ENCODE measurements around the gene TNN. TPM values are rescaled to one million over a fixed set of nuclear protein-coding genes. Genes with fewer than 3 reads are reported as not detected.

Gene TNN
- total RNA-seq, 4 donors from 2014 or later = 0.16 to 2.2 (median 0.63) TPM

GRCh38 chr1:175024773-175025172, 42.9 kb upstream of the TNN start:
- TF ChIP-seq CTCF (IDR thresholded peaks at IDR 0.05) (no peak), POLR2AphosphoS5 (IDR thresholded peaks at IDR 0.05) (no peak), POLR2A (IDR thresholded peaks at IDR 0.05) (no peak), EP300 (IDR thresholded peaks at IDR 0.05) (no peak)
- H3K27ac ChIP-seq = no peak overlapping the region
- no peaks in the 10 kb centered on the region for H3K9me3 ChIP-seq
- H3K36me3 ChIP-seq = no peaks in the 10 kb centered on the region
- H3K4me3 ChIP-seq = no peak overlapping the region
- WGBS = 96% methylated on average over 2 of the region's 2 CpGs
- no peaks in the 10 kb centered on the region for H3K27me3 ChIP-seq
- H3K4me1 ChIP-seq = peaks cover 17% of the 10 kb centered on the region
- no peak for DNase-seq (ENCODE audit: low spot score in 2 of 2)

- Histone ChIP-seq H3K9me3 (no peaks in the 10 kb centered on the region), H3K27me3 (no peaks in the 10 kb centered on the region), H3K4me1 (peaks cover 4% of the 10 kb centered on the region), H3K27ac (no peak overlapping the region), H3K36me3 (no peaks in the 10 kb centered on the region), H3K4me3 (no peak overlapping the region)
- TF ChIP-seq POLR2A (IDR thresholded peaks at IDR 0.05) (no peak), CTCF (IDR thresholded peaks at IDR 0.05) (no peak), POLR2AphosphoS5 (IDR thresholded peaks at IDR 0.05) (no peak), EP300 (IDR thresholded peaks at IDR 0.05) (no peak)
- 91% methylated on average over 4 of the region's 4 CpGs for WGBS
- DNase-seq (ENCODE audit: low spot score in 2 of 2) = no peak
Observed at GRCh38 chr1:175033953-175034352, 33.7 kb upstream of the TNN start.

- 78% methylated on average over 2 of the region's 2 CpGs for WGBS
Observed at GRCh38 chr1:175034775-175035174, 32.9 kb upstream of the TNN start.

GRCh38 chr1:175035865-175036264, 31.8 kb upstream of the TNN start:
- WGBS = 81% methylated on average over 6 of the region's 6 CpGs
- H3K4me3 ChIP-seq = no peak overlapping the region
- no peaks in the 10 kb centered on the region for H3K36me3 ChIP-seq
- TF ChIP-seq POLR2A (IDR thresholded peaks at IDR 0.05) (no peak), CTCF (IDR thresholded peaks at IDR 0.05) (no peak), EP300 (IDR thresholded peaks at IDR 0.05) (no peak), POLR2AphosphoS5 (IDR thresholded peaks at IDR 0.05) (no peak)
- H3K9me3 ChIP-seq = no peaks in the 10 kb centered on the region
- no peaks in the 10 kb centered on the region for H3K27me3 ChIP-seq
- no peaks in the 10 kb centered on the region for H3K4me1 ChIP-seq
- no peak for DNase-seq (ENCODE audit: low spot score in 2 of 2)
- no peak overlapping the region for H3K27ac ChIP-seq

More at GRCh38 chr1:175034775-175035174, 32.9 kb upstream of the TNN start:
- peaks cover 1% of the 10 kb centered on the region for H3K4me1 ChIP-seq
- no peak for TF ChIP-seq POLR2AphosphoS5 (IDR thresholded peaks at IDR 0.05)
- no peak for TF ChIP-seq EP300 (IDR thresholded peaks at IDR 0.05)
- TF ChIP-seq POLR2A (IDR thresholded peaks at IDR 0.05) = no peak
- TF ChIP-seq CTCF (IDR thresholded peaks at IDR 0.05) = no peak
- no peak for DNase-seq (ENCODE audit: low spot score in 2 of 2)
- no peaks in the 10 kb centered on the region for H3K36me3 ChIP-seq
- H3K9me3 ChIP-seq = no peaks in the 10 kb centered on the region
- H3K27ac ChIP-seq = no peak overlapping the region
- no peak overlapping the region for H3K4me3 ChIP-seq
- H3K27me3 ChIP-seq = no peaks in the 10 kb centered on the region

DNA sequence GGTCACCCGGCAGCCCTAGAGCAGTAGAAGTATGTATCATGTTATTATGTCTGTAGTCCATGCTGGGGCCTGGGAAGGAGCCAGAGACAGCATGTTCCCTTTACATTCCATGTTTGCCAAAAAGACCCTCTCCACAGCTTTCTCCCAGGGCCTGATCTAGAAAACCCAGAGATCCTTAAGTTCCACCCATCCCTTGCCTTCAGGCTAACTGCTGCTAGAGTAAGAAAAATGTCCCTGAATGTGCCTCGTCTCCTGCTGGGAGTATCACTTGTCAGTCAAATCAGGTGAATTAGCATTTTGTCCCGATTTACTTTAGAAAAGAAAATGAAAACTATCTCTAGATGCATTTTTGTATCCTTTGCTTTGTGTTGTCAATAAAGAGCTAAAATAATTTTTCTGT, 31.2 kb upstream of the TNN start:
- DNase-seq (ENCODE audit: low spot score in 2 of 2) = no peak
- TF ChIP-seq EP300 (IDR thresholded peaks at IDR 0.05) (no peak), POLR2A (IDR thresholded peaks at IDR 0.05) (no peak), POLR2AphosphoS5 (IDR thresholded peaks at IDR 0.05) (no peak), CTCF (IDR thresholded peaks at IDR 0.05) (no peak)
- 66% methylated on average over 3 of the region's 3 CpGs for WGBS
- Histone ChIP-seq H3K27me3 (no peaks in the 10 kb centered on the region), H3K27ac (no peak overlapping the region), H3K4me3 (no peak overlapping the region), H3K9me3 (no peaks in the 10 kb centered on the region), H3K4me1 (no peaks in the 10 kb centered on the region), H3K36me3 (no peaks in the 10 kb centered on the region)
